ENCODE data around the gene RALGPS1. TPM values are rescaled to one million over a fixed set of nuclear protein-coding genes. Genes with fewer than 3 reads are reported as not detected.

Gene RALGPS1
- polyA plus RNA-seq, 1 of the 3 experiments (the other 2 are of a cell fraction) = 3.9 TPM

- no peaks in the 10 kb centered on the region for H3F3A ChIP-seq (replicated peaks; ENCODE audit: insufficient read depth)
- H3K36me3 ChIP-seq (replicated peaks in 1 of 2; ENCODE audit: control insufficient read depth in 1 of 2, insufficient read depth in 2 of 2, low read length in 1 of 2) = no peaks in the 10 kb centered on the region
- H3K4me3 ChIP-seq (ENCODE audit: low read depth in 2 of 2, low read length in 1 of 2) = no peak overlapping the region
- POLR2A ChIA-PET = interaction anchor here (0.6 kb wide), 1 partner anchor 14 kb away, joined by 3 read pairs; no protein-coding TSS in a partner anchor
- H3K79me2 ChIP-seq (ENCODE audit: insufficient read depth) = no peaks in the 10 kb centered on the region
- DNase-seq = no peak
- H4K20me1 ChIP-seq (ENCODE audit: insufficient read depth) = no peaks in the 10 kb centered on the region
- H3K27me3 ChIP-seq (ENCODE audit: insufficient read depth) = no peaks in the 10 kb centered on the region
- H3K4me1 ChIP-seq (ENCODE audit: control insufficient read depth in 1 of 2, insufficient read depth in 2 of 2, low read depth in 1 of 2, low read length in 1 of 2) = peaks cover 0 to 6% of the 10 kb centered on the region in 2 experiments; a peak in 1 of 4 replicates
- H3K9me3 ChIP-seq = no peaks in the 10 kb centered on the region
- TF ChIP-seq FOSL2 (IDR thresholded peaks at IDR 0.05; ENCODE audit: borderline replicate concordance, low read depth) (no peak), CTCF (IDR thresholded peaks at IDR 0.05) (no peak), RFX5 (IDR thresholded peaks at IDR 0.05; ENCODE audit: low read length) (no peak), IRF3 (IDR thresholded peaks at IDR 0.05; ENCODE audit: low read depth, low read length) (no peak)
- no peak overlapping the region for H3K27ac ChIP-seq (ENCODE audit: low read depth in 2 of 2, low read length in 1 of 2)
- WGBS (ENCODE audit: low lambda C conversion rate) = 86% methylated on average over 1 of the region's 1 CpG
- no peaks in the 10 kb centered on the region for H3K9me2 ChIP-seq
- H3K9ac ChIP-seq = no peak overlapping the region
- no peak overlapping the region for H3K4me2 ChIP-seq
- CTCF ChIA-PET = interaction anchor here (1.4 to 2.0 kb wide), 2 partner anchors 16 to 21 kb away, joined by 3 to 7 read pairs; no protein-coding TSS in a partner anchor
- H2AFZ ChIP-seq (ENCODE audit: low read depth) = no peak overlapping the region
Observed at GRCh38 chr9:126919193-126919592, 4.6 kb downstream of the RALGPS1 start.

GRCh38 chr9:126925876-126926275, 11.3 kb downstream of the RALGPS1 start:
- H4K20me1 ChIP-seq (ENCODE audit: insufficient read depth) = no peaks in the 10 kb centered on the region
- no peaks in the 10 kb centered on the region for H3F3A ChIP-seq (replicated peaks; ENCODE audit: insufficient read depth)
- H3K4me1 ChIP-seq (ENCODE audit: control insufficient read depth in 1 of 2, insufficient read depth in 2 of 2, low read depth in 1 of 2, low read length in 1 of 2) = no peaks in the 10 kb centered on the region
- H3K9me3 ChIP-seq = no peaks in the 10 kb centered on the region
- ChIA-PET CTCF (interaction anchor here (1.2 to 2.7 kb wide), 2 partner anchors 14 to 24 kb away, joined by 3 to 17 read pairs; no protein-coding TSS in a partner anchor), POLR2A (no interaction called here)
- DNase-seq = no peak
- no peaks in the 10 kb centered on the region for H3K27me3 ChIP-seq (ENCODE audit: insufficient read depth)
- no peak overlapping the region for H3K4me2 ChIP-seq
- no peaks in the 10 kb centered on the region for H3K36me3 ChIP-seq (replicated peaks in 1 of 2; ENCODE audit: control insufficient read depth in 1 of 2, insufficient read depth in 2 of 2, low read length in 1 of 2)
- no peak overlapping the region for H3K4me3 ChIP-seq (ENCODE audit: low read depth in 2 of 2, low read length in 1 of 2)
- no peak for TF ChIP-seq CHD2 (IDR thresholded peaks at IDR 0.05; ENCODE audit: low read length, partially characterized antibody)
- no peak for TF ChIP-seq TAF1 (IDR thresholded peaks at IDR 0.05; ENCODE audit: borderline replicate concordance, low read depth, low read length)
- TF ChIP-seq MXI1 (IDR thresholded peaks at IDR 0.05; ENCODE audit: low read depth, low read length) = no peak
- no peak for TF ChIP-seq FOXJ3 (CRISPR knock-in tag; IDR thresholded peaks at IDR 0.05)
- TF ChIP-seq GABPA (IDR thresholded peaks at IDR 0.05; ENCODE audit: low read depth) = no peak
- TF ChIP-seq POLR2AphosphoS5 (IDR thresholded peaks at IDR 0.05; ENCODE audit: low read depth, low read length) = no peak
- TF ChIP-seq USF1 (IDR thresholded peaks at IDR 0.05; ENCODE audit: borderline replicate concordance, low read depth) = no peak
- TF ChIP-seq NFIC (IDR thresholded peaks at IDR 0.05; ENCODE audit: borderline replicate concordance) = no peak
- no peak for TF ChIP-seq SIN3A (IDR thresholded peaks at IDR 0.05; ENCODE audit: borderline replicate concordance, low read depth, low read length)
- no peak for TF ChIP-seq TCF12 (IDR thresholded peaks at IDR 0.05)
- TF ChIP-seq RAD21 (IDR thresholded peaks at IDR 0.05; ENCODE audit: low read length) = no peak
- no peak for TF ChIP-seq RFX5 (IDR thresholded peaks at IDR 0.05; ENCODE audit: low read length)
- no peak for TF ChIP-seq MAX (IDR thresholded peaks at IDR 0.05; ENCODE audit: low read depth)
- no peak for TF ChIP-seq JUND (IDR thresholded peaks at IDR 0.05)
- TF ChIP-seq MEF2A (IDR thresholded peaks at IDR 0.05; ENCODE audit: borderline replicate concordance, low read depth) = no peak
- TF ChIP-seq RCOR1 (IDR thresholded peaks at IDR 0.05; ENCODE audit: low read length) = no peak
- no peak for TF ChIP-seq EP300 (IDR thresholded peaks at IDR 0.05; ENCODE audit: borderline replicate concordance in 1 of 2, low read depth in 1 of 2, low read length in 1 of 2)
- no peak for TF ChIP-seq FOXM1 (IDR thresholded peaks at IDR 0.05; ENCODE audit: low read depth)
- no peak for TF ChIP-seq YY1 (IDR thresholded peaks at IDR 0.05; ENCODE audit: low read depth)
- no peak for TF ChIP-seq FOSL2 (IDR thresholded peaks at IDR 0.05; ENCODE audit: borderline replicate concordance, low read depth)
- no peak overlapping the region for H3K27ac ChIP-seq (ENCODE audit: low read depth in 2 of 2, low read length in 1 of 2)
- no peak overlapping the region for H2AFZ ChIP-seq (ENCODE audit: low read depth)
- H3K79me2 ChIP-seq (ENCODE audit: insufficient read depth) = no peaks in the 10 kb centered on the region
- no peaks in the 10 kb centered on the region for H3K9me2 ChIP-seq
- no peak overlapping the region for H3K9ac ChIP-seq
